ENCODE results near the gene GALNT2. TPM values are rescaled to one million over a fixed set of nuclear protein-coding genes. Genes with fewer than 3 reads are reported as not detected.

GALNT2 gene
- total and polyA plus RNA-seq, 2 experiments from 2014 or later = 17.8 to 48.3 TPM

- H3K36me3 ChIP-seq (ENCODE audit: insufficient read depth) = peaks cover 14% of the 10 kb centered on the region
- no peak overlapping the region for H2AFZ ChIP-seq
- no peak overlapping the region for H3K4me3 Mint-ChIP-seq
- no peaks in the 10 kb centered on the region for H3K79me2 ChIP-seq (replicated peaks; ENCODE audit: insufficient read depth)
- no peaks in the 10 kb centered on the region; the same call in none of the 2 replicates for H4K20me1 ChIP-seq (replicated peaks; ENCODE audit: insufficient read depth)
- H3K36me3 Mint-ChIP-seq (ENCODE audit: low read depth) = peaks cover 9% of the 10 kb centered on the region
- no peaks in the 10 kb centered on the region for H3K27me3 ChIP-seq (ENCODE audit: insufficient read depth)
- TF ChIP-seq EZH2phosphoT487 (IDR thresholded peaks at IDR 0.05; ENCODE audit: unreplicated experiment) = no peak
- TF ChIP-seq ETS1 (IDR thresholded peaks at IDR 0.05) = no peak
- TF ChIP-seq REST (IDR thresholded peaks at IDR 0.05; ENCODE audit: unreplicated experiment) = no peak
- TF ChIP-seq POLR2AphosphoS5 (IDR thresholded peaks at IDR 0.05; ENCODE audit: low read depth) = no peak
- no peak for TF ChIP-seq EZH2 (IDR thresholded peaks at IDR 0.05; ENCODE audit: low read depth, unreplicated experiment)
- no peak for TF ChIP-seq ZNF114 (CRISPR knock-in tag; IDR thresholded peaks at IDR 0.05)
- no peak for TF ChIP-seq ZNF331 (CRISPR knock-in tag; IDR thresholded peaks at IDR 0.05; ENCODE audit: low read depth)
- no peak for TF ChIP-seq CREB1 (CRISPR knock-in tag; IDR thresholded peaks at IDR 0.05; ENCODE audit: low read depth)
- no peak for TF ChIP-seq ZNF462 (CRISPR knock-in tag; IDR thresholded peaks at IDR 0.05)
- no peak for TF ChIP-seq CTCF (conservative IDR thresholded peaks at IDR 0.05; ENCODE audit: low read depth in 2 of 2)
- no peak for TF ChIP-seq NANOG (IDR thresholded peaks at IDR 0.05; ENCODE audit: borderline replicate concordance)
- no peak for TF ChIP-seq JUNB (IDR thresholded peaks at IDR 0.05; ENCODE audit: unreplicated experiment)
- TF ChIP-seq STAT1 (IDR thresholded peaks at IDR 0.05; ENCODE audit: unreplicated experiment) = no peak
- no peak overlapping the region for H3K27ac Mint-ChIP-seq
- H3K27me3 Mint-ChIP-seq (ENCODE audit: insufficient read depth, low read depth, poor library complexity) = peaks cover 10% of the 10 kb centered on the region
- no peaks in the 10 kb centered on the region for H3K9me3 Mint-ChIP-seq
- H3F3A ChIP-seq (replicated peaks; ENCODE audit: low read depth) = peaks cover 18% of the 10 kb centered on the region
- ATAC-seq (no peak), DNase-seq (ENCODE audit: low spot score) (no peak)
- H3K27ac ChIP-seq (ENCODE audit: low read depth) = no peak overlapping the region
- H3K4me1 ChIP-seq (ENCODE audit: insufficient read depth) = peaks cover 15% of the 10 kb centered on the region
- no peak overlapping the region for H3K4me2 ChIP-seq
- H3K9me2 ChIP-seq (ENCODE audit: insufficient read depth) = no peaks in the 10 kb centered on the region
- no peak overlapping the region for H3K4me3 ChIP-seq
- peaks cover 28% of the 10 kb centered on the region for H3K4me1 Mint-ChIP-seq
These were observed 206.2 kb downstream of the GALNT2 start for GRCh38 chr1:230273141-230273710.

All from GM23338 (cell line).